ENCODE data around the gene SNAPC4. TPM values are rescaled to one million over a fixed set of nuclear protein-coding genes. Genes with fewer than 3 reads are reported as not detected.

SNAPC4 gene
- total and polyA plus RNA-seq, 3 donors from 2014 or later = 21.2 to 35.9 (median 29.5) TPM

- peaks cover under 1% of the 10 kb centered on the region for H3K4me1 ChIP-seq
- no peaks in the 10 kb centered on the region for H3K36me3 ChIP-seq (ENCODE audit: low read depth, missing control alignments)
- no peak for TF ChIP-seq POLR2A (IDR thresholded peaks at IDR 0.05)
- TF ChIP-seq CTCF (IDR thresholded peaks at IDR 0.05) = no peak
- intact Hi-C loops (cut with DNase I; ENCODE audit: low total_unique reads) = no loop called here
- H3K9me3 ChIP-seq = no peaks in the 10 kb centered on the region
- no peak overlapping the region for H3K27ac ChIP-seq
- no peaks in the 10 kb centered on the region for H3K27me3 ChIP-seq
- DNase-seq = no peak
- whole genome bisulfite sequencing, 2 donors = 90% methylated on average over 14 to 17 of the region's 17 CpGs
- H3K4me3 ChIP-seq = no peak overlapping the region
These were observed 6.4 kb downstream of the SNAPC4 start for GRCh38 chr9:136393531-136393930.

- Histone ChIP-seq H3K9me3 (no peaks in the 10 kb centered on the region), H3K4me1 (no peaks in the 10 kb centered on the region), H3K4me3 (no peak overlapping the region), H3K27ac (no peak overlapping the region), H3K36me3 (ENCODE audit: low read depth, missing control alignments) (no peaks in the 10 kb centered on the region), H3K27me3 (no peaks in the 10 kb centered on the region)
- TF ChIP-seq CTCF (IDR thresholded peaks at IDR 0.05) = no peak
- no peak for TF ChIP-seq POLR2A (IDR thresholded peaks at IDR 0.05)
- no peak for DNase-seq
- intact Hi-C loops (cut with DNase I; ENCODE audit: low total_unique reads) = no loop called here
- 80 to 86% methylated on average over 10 to 20 of the region's 21 CpGs for WGBS, 2 donors
These were observed 7.2 kb downstream of the SNAPC4 start for GRCh38 chr9:136392538-136393449.

GRCh38 chr9:136391737-136392537, 8.0 kb downstream of the SNAPC4 start:
- 81 to 83% methylated on average over 13 to 28 of the region's 28 CpGs for WGBS, 2 donors
- H3K9me3 ChIP-seq = no peaks in the 10 kb centered on the region
- no peak overlapping the region for H3K27ac ChIP-seq
- no peaks in the 10 kb centered on the region for H3K27me3 ChIP-seq
- TF ChIP-seq CTCF (IDR thresholded peaks at IDR 0.05) (no peak), POLR2A (IDR thresholded peaks at IDR 0.05) (no peak)
- peak; percentile 32 for DNase-seq
- H3K36me3 ChIP-seq (ENCODE audit: low read depth, missing control alignments) = no peaks in the 10 kb centered on the region
- H3K4me1 ChIP-seq = no peaks in the 10 kb centered on the region
- intact Hi-C loops (cut with DNase I; ENCODE audit: low total_unique reads) = no loop called here
- H3K4me3 ChIP-seq = no peak overlapping the region

GRCh38 chr9:136389396-136389795, 10.6 kb downstream of the SNAPC4 start:
- no peaks in the 10 kb centered on the region for H3K4me1 ChIP-seq
- no peaks in the 10 kb centered on the region for H3K27me3 ChIP-seq
- no peaks in the 10 kb centered on the region for H3K36me3 ChIP-seq (ENCODE audit: low read depth, missing control alignments)
- no peak for DNase-seq
- no peak for TF ChIP-seq POLR2A (IDR thresholded peaks at IDR 0.05)
- TF ChIP-seq CTCF (IDR thresholded peaks at IDR 0.05) = no peak
- no peaks in the 10 kb centered on the region for H3K9me3 ChIP-seq
- intact Hi-C loops (cut with DNase I; ENCODE audit: low total_unique reads) = no loop called here
- H3K27ac ChIP-seq = no peak overlapping the region
- WGBS, 2 donors = 90% methylated on average over 14 of the region's 14 CpGs
- no peak overlapping the region for H3K4me3 ChIP-seq

Measured in testis (tissue), 3 donors.